ENCODE measurements around the gene FAM221A. TPM values are rescaled to one million over a fixed set of nuclear protein-coding genes. Genes with fewer than 3 reads are reported as not detected.

The FAM221A gene
- total RNA-seq, 1 experiment from 2014 or later = 0.44 TPM

DNA sequence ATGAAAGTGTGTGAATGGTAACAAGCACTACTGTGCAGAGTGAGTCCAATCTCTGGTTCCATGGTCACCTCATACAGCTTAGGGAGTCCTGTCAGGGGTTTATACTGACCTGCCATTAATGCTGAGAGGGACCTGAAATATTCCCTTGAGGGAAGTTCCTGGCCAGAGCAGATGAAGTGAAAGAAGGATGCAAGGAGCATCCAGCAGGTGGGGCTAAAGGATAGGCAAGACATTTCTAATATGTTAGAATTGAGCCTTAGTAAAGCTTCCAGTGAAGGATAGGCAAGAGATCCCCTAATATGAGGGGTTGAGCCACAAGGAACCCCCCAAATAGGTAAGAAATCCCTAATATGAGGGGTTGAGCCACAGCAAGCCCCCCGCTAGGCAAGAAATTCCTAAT lies 25.5 kb upstream of the FAM221A start:
- Mint-ChIP-seq H3K27me3 (ENCODE audit: insufficient read depth, unreplicated experiment) (no peaks in the 10 kb centered on the region), H3K36me3 (ENCODE audit: insufficient read depth, unreplicated experiment) (no peaks in the 10 kb centered on the region), H3K27ac (ENCODE audit: low read depth, unreplicated experiment) (no peak overlapping the region), H3K4me3 (ENCODE audit: unreplicated experiment) (no peak overlapping the region), H3K9me3 (ENCODE audit: unreplicated experiment) (peaks cover 15% of the 10 kb centered on the region), H3K4me1 (ENCODE audit: insufficient read depth, unreplicated experiment) (no peaks in the 10 kb centered on the region)
- intact Hi-C loops (cut with micrococcal nuclease) = no loop called here
- POLR2A ChIA-PET = no interaction called here
- BruUV-seq (replicated peaks) = no TSS peak
- CTCF ChIA-PET = interaction anchor here (0.7 kb wide), 1 partner anchor 1553 kb away, joined by 3 read pairs; no protein-coding TSS in a partner anchor
- TF ChIP-seq CTCF (IDR thresholded peaks at IDR 0.05; ENCODE audit: unreplicated experiment) = no peak
- peak; percentile 25 for DNase-seq (ENCODE audit: unreplicated experiment)

- Mint-ChIP-seq H3K36me3 (ENCODE audit: insufficient read depth, unreplicated experiment) (no peaks in the 10 kb centered on the region), H3K9me3 (ENCODE audit: unreplicated experiment) (peaks cover 15% of the 10 kb centered on the region), H3K27ac (ENCODE audit: low read depth, unreplicated experiment) (no peak overlapping the region), H3K4me1 (ENCODE audit: insufficient read depth, unreplicated experiment) (no peaks in the 10 kb centered on the region), H3K27me3 (ENCODE audit: insufficient read depth, unreplicated experiment) (no peaks in the 10 kb centered on the region), H3K4me3 (ENCODE audit: unreplicated experiment) (no peak overlapping the region)
- ChIA-PET CTCF (interaction anchor here (0.7 kb wide), 1 partner anchor 129 kb away, joined by 3 read pairs; no protein-coding TSS in a partner anchor), POLR2A (no interaction called here)
- TF ChIP-seq CTCF (IDR thresholded peaks at IDR 0.05; ENCODE audit: unreplicated experiment) = no peak
- no peak for DNase-seq (ENCODE audit: unreplicated experiment)
- intact Hi-C loops (cut with micrococcal nuclease) = no loop called here
- no TSS peak for BruUV-seq (replicated peaks)
Observed at GRCh38 chr7:23655433-23655832, 24.6 kb upstream of the FAM221A start.

DNA sequence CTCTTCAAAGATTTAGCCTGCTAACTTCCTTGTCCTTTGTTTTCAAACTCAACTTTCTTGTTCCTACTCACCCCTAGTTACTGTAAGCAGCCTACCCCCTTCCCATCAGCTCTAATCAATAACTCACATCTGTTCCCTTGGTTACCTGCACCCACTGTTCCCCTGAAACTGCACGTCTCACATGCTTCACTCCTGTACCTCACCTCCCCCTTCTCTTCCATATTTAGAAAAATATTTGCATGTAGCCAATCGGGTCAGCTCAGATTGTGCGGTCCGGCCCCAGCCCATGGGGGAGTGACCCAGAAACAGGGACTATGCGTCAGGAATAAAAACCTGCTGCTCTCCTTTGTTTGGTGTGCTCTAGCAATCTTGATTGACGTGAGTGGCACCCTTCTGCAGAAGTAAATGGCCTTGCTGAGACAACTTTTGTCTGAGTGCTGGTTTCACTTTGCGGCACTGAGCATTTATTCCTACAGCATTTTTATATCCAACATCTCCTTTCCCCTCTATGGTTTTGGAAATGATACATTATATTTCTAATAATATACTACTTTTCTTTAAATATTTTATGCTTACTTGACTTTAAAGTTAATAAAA lies 21.1 kb upstream of the FAM221A start:
- H3K27ac Mint-ChIP-seq (ENCODE audit: low read depth, unreplicated experiment) = no peak overlapping the region
- no peak for TF ChIP-seq CTCF (IDR thresholded peaks at IDR 0.05; ENCODE audit: unreplicated experiment)
- no peaks in the 10 kb centered on the region for H3K27me3 Mint-ChIP-seq (ENCODE audit: insufficient read depth, unreplicated experiment)
- CTCF ChIA-PET = interaction anchor here (0.7 to 2.7 kb wide), 2 partner anchors 9 to 94 kb away, joined by 3 to 6 read pairs; no protein-coding TSS in a partner anchor
- H3K36me3 Mint-ChIP-seq (ENCODE audit: insufficient read depth, unreplicated experiment) = no peaks in the 10 kb centered on the region
- H3K4me3 Mint-ChIP-seq (ENCODE audit: unreplicated experiment) = no peak overlapping the region
- BruUV-seq (replicated peaks) = no TSS peak
- no peak for DNase-seq (ENCODE audit: unreplicated experiment)
- intact Hi-C loops (cut with micrococcal nuclease) = no loop called here
- H3K4me1 Mint-ChIP-seq (ENCODE audit: insufficient read depth, unreplicated experiment) = no peaks in the 10 kb centered on the region
- peaks cover 9% of the 10 kb centered on the region for H3K9me3 Mint-ChIP-seq (ENCODE audit: unreplicated experiment)
- POLR2A ChIA-PET = no interaction called here

DNA sequence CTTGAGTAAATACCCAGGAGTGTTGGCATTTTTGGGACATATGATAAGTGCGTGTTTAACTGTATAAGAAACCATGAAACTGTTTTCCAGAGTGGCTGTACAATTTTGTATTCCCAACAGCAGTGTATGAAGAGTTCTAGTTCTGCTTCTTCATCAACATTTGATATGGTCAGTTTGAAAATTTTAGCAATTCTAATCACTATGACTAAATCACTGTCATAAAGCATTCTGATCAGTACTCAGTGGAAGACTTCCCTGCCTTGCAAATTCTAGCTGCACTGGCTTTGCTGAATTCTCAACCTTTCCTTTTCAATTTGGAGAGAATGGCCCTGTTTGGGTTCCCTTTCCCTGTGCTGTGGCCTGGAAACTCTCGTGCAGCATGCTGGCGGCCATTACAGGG lies 18.6 kb upstream of the FAM221A start:
- no peak overlapping the region for H3K27ac Mint-ChIP-seq (ENCODE audit: low read depth, unreplicated experiment)
- ChIA-PET CTCF (interaction anchor here (1.4 kb wide), 1 partner anchor 91 kb away, joined by 3 read pairs; no protein-coding TSS in a partner anchor), POLR2A (interaction anchor here (0.6 to 0.8 kb wide), 2 partner anchors 11 kb away, joined by 4 read pairs; no protein-coding TSS in a partner anchor)
- H3K4me3 Mint-ChIP-seq (ENCODE audit: unreplicated experiment) = no peak overlapping the region
- H3K36me3 Mint-ChIP-seq (ENCODE audit: insufficient read depth, unreplicated experiment) = no peaks in the 10 kb centered on the region
- intact Hi-C loops (cut with micrococcal nuclease) = no loop called here
- no peak for TF ChIP-seq CTCF (IDR thresholded peaks at IDR 0.05; ENCODE audit: unreplicated experiment)
- DNase-seq (ENCODE audit: unreplicated experiment) = no peak
- peaks cover 8% of the 10 kb centered on the region for H3K9me3 Mint-ChIP-seq (ENCODE audit: unreplicated experiment)
- H3K4me1 Mint-ChIP-seq (ENCODE audit: insufficient read depth, unreplicated experiment) = no peaks in the 10 kb centered on the region
- no peaks in the 10 kb centered on the region for H3K27me3 Mint-ChIP-seq (ENCODE audit: insufficient read depth, unreplicated experiment)
- no TSS peak for BruUV-seq (replicated peaks)

Measured in MCF 10A (cell line).